ENCODE results near the gene RAB31. TPM values are rescaled to one million over a fixed set of nuclear protein-coding genes. Genes with fewer than 3 reads are reported as not detected.

The RAB31 gene
- total RNA-seq, 1 experiment from 2014 or later: 32.9 TPM

GRCh38 chr18:9802175-9803062, 94.3 kb downstream of the RAB31 start:
- Mint-ChIP-seq H3K27ac (no peak overlapping the region; the same call in 1 of the 2 replicates), H3K27me3 (ENCODE audit: low read depth) (no peaks in the 10 kb centered on the region), H3K4me3 (no peak overlapping the region), H3K9me3 (peaks cover 13% of the 10 kb centered on the region), H3K4me1 (peaks cover 32% of the 10 kb centered on the region), H3K36me3 (peaks cover 11% of the 10 kb centered on the region)
- ATAC-seq: no peak
- ChIA-PET CTCF (interaction anchor here (1.0 to 1.4 kb wide), 2 partner anchors 12 to 29 kb away, joined by 4 to 5 read pairs; no protein-coding TSS in a partner anchor), POLR2A (no interaction called here)
- DNase-seq (ENCODE audit: low spot score): no peak
- TF ChIP-seq ZNF219 (CRISPR knock-in tag; IDR thresholded peaks at IDR 0.05; ENCODE audit: borderline replicate concordance) (no peak), ZNF317 (CRISPR knock-in tag; IDR thresholded peaks at IDR 0.05; ENCODE audit: borderline replicate concordance, low read depth) (no peak), GTF2I (CRISPR knock-in tag; conservative IDR thresholded peaks at IDR 0.05) (no peak), MYBL2 (CRISPR knock-in tag; IDR thresholded peaks at IDR 0.05) (no peak), ZBTB43 (CRISPR knock-in tag; IDR thresholded peaks at IDR 0.05) (no peak), SMAD3 (CRISPR knock-in tag; IDR thresholded peaks at IDR 0.05; ENCODE audit: borderline replicate concordance) (no peak), NR1H2 (CRISPR knock-in tag; IDR thresholded peaks at IDR 0.05) (no peak), KAT7 (CRISPR knock-in tag; IDR thresholded peaks at IDR 0.05; ENCODE audit: borderline replicate concordance) (no peak), IRF1 (CRISPR knock-in tag; IDR thresholded peaks at IDR 0.05) (no peak), EMX1 (CRISPR knock-in tag; IDR thresholded peaks at IDR 0.05) (no peak), FOXJ3 (CRISPR knock-in tag; IDR thresholded peaks at IDR 0.05; ENCODE audit: borderline replicate concordance) (no peak), SMAD4 (CRISPR knock-in tag; IDR thresholded peaks at IDR 0.05) (no peak), ARID4B (CRISPR knock-in tag; IDR thresholded peaks at IDR 0.05; ENCODE audit: borderline replicate concordance) (no peak), ETV6 (CRISPR knock-in tag; IDR thresholded peaks at IDR 0.05) (no peak), USF2 (CRISPR knock-in tag; IDR thresholded peaks at IDR 0.05) (no peak), NR3C1 (CRISPR knock-in tag; conservative IDR thresholded peaks at IDR 0.05; ENCODE audit: low read depth) (no peak), NFE2L1 (CRISPR knock-in tag; IDR thresholded peaks at IDR 0.05) (no peak), ZNF263 (CRISPR knock-in tag; IDR thresholded peaks at IDR 0.05; ENCODE audit: low read depth) (no peak), ZMAT4 (CRISPR knock-in tag; IDR thresholded peaks at IDR 0.05) (no peak)

Data from WTC11 (cell line).